Measurements from ENCODE around the gene HADH.

Gene HADH

GRCh38 chr4:108060164-108060563 lies 70.5 kb downstream of the HADH start:
- TF ChIP-seq TAF1 (IDR thresholded peaks at IDR 0.05; ENCODE audit: borderline replicate concordance, insufficient read depth, low read length), result no peak
- no peak for TF ChIP-seq SIN3A (IDR thresholded peaks at IDR 0.05; ENCODE audit: borderline replicate concordance, insufficient read depth, low read length)
- TF ChIP-seq FOXP2 (optimal IDR thresholded peaks at IDR 0.05; ENCODE audit: borderline replicate concordance, extremely low read depth, extremely low read length, insufficient read depth), result no peak
- TF ChIP-seq REST (IDR thresholded peaks at IDR 0.05; ENCODE audit: insufficient read depth in 1 of 2, low read depth in 2 of 2, low read length in 2 of 2), result no peak
- no peak for TF ChIP-seq POLR2AphosphoS5 (IDR thresholded peaks at IDR 0.05; ENCODE audit: low read depth, low read length)

- no peak for TF ChIP-seq SIN3A (IDR thresholded peaks at IDR 0.05; ENCODE audit: borderline replicate concordance, insufficient read depth, low read length)
- TF ChIP-seq FOXP2 (optimal IDR thresholded peaks at IDR 0.05; ENCODE audit: borderline replicate concordance, extremely low read depth, extremely low read length, insufficient read depth), result no peak
- no peak for TF ChIP-seq REST (IDR thresholded peaks at IDR 0.05; ENCODE audit: insufficient read depth in 1 of 2, low read depth in 2 of 2, low read length in 2 of 2)
- no peak for TF ChIP-seq POLR2AphosphoS5 (IDR thresholded peaks at IDR 0.05; ENCODE audit: low read depth, low read length)
- no peak for TF ChIP-seq TAF1 (IDR thresholded peaks at IDR 0.05; ENCODE audit: borderline replicate concordance, insufficient read depth, low read length)
Measured at GRCh38 chr4:108060686-108061321, 71.1 kb downstream of the HADH start.

- TF ChIP-seq SIN3A (IDR thresholded peaks at IDR 0.05; ENCODE audit: borderline replicate concordance, insufficient read depth, low read length) (no peak), FOXP2 (optimal IDR thresholded peaks at IDR 0.05; ENCODE audit: borderline replicate concordance, extremely low read depth, extremely low read length, insufficient read depth) (no peak), POLR2AphosphoS5 (IDR thresholded peaks at IDR 0.05; ENCODE audit: low read depth, low read length) (no peak), TAF1 (IDR thresholded peaks at IDR 0.05; ENCODE audit: borderline replicate concordance, insufficient read depth, low read length) (no peak), REST (IDR thresholded peaks at IDR 0.05; ENCODE audit: insufficient read depth in 1 of 2, low read depth in 2 of 2, low read length in 2 of 2) (no peak)
Measured at GRCh38 chr4:108068442-108068841, 78.8 kb downstream of the HADH start.

GRCh38 chr4:108070775-108071174 lies 81.1 kb downstream of the HADH start:
- no peak for TF ChIP-seq REST (IDR thresholded peaks at IDR 0.05; ENCODE audit: insufficient read depth in 1 of 2, low read depth in 2 of 2, low read length in 2 of 2)
- no peak for TF ChIP-seq SIN3A (IDR thresholded peaks at IDR 0.05; ENCODE audit: borderline replicate concordance, insufficient read depth, low read length)
- no peak for TF ChIP-seq TAF1 (IDR thresholded peaks at IDR 0.05; ENCODE audit: borderline replicate concordance, insufficient read depth, low read length)
- TF ChIP-seq POLR2AphosphoS5 (IDR thresholded peaks at IDR 0.05; ENCODE audit: low read depth, low read length), result no peak
- TF ChIP-seq FOXP2 (optimal IDR thresholded peaks at IDR 0.05; ENCODE audit: borderline replicate concordance, extremely low read depth, extremely low read length, insufficient read depth), result no peak
